ENCODE results near the gene MINPP1. TPM values are rescaled to one million over a fixed set of nuclear protein-coding genes. Genes with fewer than 3 reads are reported as not detected.
"Not testable (repeated sequence)": the region's sequence is repeated elsewhere in the genome, so short reads cannot be mapped to it uniquely, and the experiment has no call there.

MINPP1 gene, protein sequence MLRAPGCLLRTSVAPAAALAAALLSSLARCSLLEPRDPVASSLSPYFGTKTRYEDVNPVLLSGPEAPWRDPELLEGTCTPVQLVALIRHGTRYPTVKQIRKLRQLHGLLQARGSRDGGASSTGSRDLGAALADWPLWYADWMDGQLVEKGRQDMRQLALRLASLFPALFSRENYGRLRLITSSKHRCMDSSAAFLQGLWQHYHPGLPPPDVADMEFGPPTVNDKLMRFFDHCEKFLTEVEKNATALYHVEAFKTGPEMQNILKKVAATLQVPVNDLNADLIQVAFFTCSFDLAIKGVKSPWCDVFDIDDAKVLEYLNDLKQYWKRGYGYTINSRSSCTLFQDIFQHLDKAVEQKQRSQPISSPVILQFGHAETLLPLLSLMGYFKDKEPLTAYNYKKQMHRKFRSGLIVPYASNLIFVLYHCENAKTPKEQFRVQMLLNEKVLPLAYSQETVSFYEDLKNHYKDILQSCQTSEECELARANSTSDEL
- 10 to 100 TPM; 40.4 to 50.2 (median 45.2) TPM for polyA plus RNA-seq (ENCODE audit: insufficient read length in 4 of 4)

DNA sequence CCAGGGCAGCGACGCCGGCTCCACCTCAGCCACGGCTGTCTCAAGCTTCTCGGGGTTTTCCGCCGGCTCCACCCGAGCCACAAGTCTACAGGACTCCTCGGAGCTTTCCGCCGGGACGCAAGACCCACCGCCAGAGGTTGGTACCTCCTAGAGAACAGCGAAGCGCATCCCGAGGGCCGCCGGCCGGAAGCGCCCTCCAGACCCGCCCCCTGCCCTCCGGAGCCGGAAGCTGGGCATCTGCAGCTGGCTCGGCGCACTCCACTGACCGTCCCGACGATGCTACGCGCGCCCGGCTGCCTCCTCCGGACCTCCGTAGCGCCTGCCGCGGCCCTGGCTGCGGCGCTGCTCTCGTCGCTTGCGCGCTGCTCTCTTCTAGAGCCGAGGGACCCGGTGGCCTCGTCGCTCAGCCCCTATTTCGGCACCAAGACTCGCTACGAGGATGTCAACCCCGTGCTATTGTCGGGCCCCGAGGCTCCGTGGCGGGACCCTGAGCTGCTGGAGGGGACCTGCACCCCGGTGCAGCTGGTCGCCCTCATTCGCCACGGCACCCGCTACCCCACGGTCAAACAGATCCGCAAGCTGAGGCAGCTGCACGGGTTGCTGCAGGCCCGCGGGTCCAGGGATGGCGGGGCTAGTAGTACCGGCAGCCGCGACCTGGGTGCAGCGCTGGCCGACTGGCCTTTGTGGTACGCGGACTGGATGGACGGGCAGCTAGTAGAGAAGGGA is at the start of gene MINPP1:
Gene MINPP1, plus strand, starts transcription at position 254 of the 726 bp plus-strand sequence. Its CDS starts 23 bp downstream, at position 277.
- DNase-seq (ENCODE audit: low read depth in 4 of 4, low spot score in 3 of 4) = peak; percentile 57 to 75 (median 66)

DNA sequence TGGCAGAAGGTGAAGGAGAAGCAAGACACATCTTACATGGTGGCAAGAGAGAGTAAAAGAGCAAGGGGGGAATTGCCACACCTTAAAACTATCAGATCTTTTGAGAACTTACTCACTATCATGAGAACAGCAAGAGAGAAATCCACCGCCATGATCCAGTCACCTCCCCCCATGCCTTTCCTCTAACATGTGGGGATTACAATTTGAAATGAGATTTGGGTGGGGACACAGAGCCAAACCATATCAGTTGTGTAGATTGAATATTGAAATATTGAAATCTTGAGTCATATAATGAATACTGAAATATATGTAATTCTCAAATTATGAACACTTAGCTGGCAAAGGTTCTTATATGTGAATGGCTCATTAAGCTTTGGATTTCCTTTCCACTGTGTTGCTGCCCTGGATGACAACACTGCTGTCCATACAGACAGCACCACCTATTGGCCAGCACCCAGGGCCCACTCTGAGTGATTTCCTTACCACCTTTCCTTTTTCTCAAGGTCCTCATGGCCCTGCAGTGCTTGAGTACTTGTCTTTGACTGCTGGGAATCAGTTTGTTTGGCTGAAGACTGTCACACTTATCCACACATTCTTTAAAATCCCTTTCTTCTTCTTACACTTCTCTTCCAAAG is 48.0 kb upstream of the MINPP1 start:
- DNase-seq (ENCODE audit: low read depth in 4 of 4, low spot score in 3 of 4) = not testable (repeated sequence)

DNA sequence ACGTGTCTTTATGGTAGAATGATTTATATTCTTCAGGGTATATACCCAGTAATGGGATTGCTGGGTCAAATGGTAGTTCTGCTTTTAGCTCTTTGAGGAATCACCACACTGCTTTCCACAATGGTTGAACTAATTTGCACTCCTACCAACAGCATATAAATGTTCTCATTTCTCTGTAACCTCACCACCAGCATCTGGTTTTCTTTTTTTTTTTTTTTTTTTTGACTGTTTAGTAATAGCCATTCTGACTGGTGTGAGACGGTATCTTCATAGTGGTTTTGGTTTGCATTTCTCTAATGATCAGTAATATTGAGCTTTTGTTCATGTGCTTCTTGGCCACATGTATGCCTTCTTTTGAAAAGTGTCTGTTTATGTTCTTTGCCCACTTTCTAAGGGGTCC is 42.9 kb upstream of the MINPP1 start:
- not testable (repeated sequence) for DNase-seq (ENCODE audit: low read depth in 4 of 4, low spot score in 3 of 4)

DNA sequence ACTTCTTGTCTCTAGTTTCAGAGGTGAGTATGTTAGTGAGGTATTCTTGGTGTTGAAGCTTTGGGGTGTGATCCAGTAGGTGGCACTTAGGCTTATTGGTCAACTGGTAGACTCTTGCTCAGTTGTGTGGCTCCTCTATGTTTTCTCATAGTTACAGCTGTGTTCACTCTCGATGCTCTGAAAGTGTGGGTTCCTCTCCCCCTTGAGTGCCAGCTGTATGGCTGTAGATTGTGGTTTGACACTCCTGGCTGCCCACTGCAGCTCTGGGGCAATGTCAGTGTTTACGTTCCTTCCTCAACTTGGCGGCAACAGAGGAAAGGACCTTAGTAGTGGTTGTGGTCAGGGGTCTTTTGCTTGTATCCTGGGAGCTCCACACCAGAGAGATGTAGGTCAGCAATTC is 37.8 kb upstream of the MINPP1 start:
- DNase-seq (ENCODE audit: low read depth in 4 of 4, low spot score in 3 of 4) = not testable (repeated sequence)

DNA sequence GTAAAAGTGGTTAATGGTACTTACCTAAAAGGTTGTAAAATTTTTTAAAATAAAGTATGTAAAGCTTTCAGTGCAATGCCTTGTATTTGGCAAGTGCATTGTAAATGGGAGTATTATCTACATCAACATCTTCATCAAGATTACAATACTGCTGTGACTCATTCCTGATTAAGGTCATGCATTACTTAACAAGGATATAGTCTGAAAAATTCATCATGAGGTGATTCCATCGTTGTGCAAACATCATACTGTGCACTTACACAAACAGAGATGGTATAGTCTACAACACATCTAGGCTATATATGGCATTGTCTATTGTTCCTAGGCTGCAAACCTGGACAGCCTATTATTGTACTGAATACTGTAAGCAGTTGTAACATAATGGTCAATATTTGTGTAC is 16.0 kb upstream of the MINPP1 start:
- DNase-seq (ENCODE audit: low read depth in 4 of 4, low spot score in 3 of 4) = not testable (repeated sequence)

DNA sequence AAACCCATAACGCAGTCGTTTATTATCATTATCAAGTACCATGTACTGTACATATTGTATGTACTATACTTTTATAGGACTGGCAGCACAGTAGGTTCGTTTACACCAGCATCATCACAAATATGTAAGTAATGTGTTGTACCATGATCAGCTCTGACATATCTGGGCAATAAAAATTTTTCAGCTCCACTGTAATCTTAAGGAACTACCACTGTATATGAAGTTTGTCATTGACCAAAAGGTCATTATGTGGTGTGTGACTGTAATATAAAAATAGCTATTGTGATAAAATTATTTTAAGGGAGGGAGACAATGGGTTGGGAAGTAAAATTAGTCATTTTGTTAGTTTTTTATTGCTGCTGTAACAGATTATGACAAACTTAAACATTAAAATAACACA is 14.4 kb upstream of the MINPP1 start:
- not testable (repeated sequence) for DNase-seq (ENCODE audit: low read depth in 4 of 4, low spot score in 3 of 4)

DNA sequence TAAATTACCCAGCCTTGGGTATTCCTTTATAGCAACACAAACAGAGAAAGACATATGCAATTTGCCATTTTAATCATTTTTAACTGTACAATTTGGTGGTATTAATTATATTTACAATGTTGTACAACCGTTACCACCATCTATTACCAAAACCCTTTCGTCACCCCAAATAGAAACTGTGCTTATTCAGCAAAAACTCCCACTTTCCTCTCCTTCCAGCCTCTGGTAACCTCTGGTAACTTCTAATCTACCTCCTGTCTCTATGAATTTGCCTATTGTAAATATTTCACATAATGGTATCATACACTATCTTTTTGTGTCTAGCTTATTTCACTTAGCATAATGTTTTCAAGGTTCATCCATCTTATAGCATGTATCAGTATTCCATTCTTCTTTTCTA is 12.2 kb upstream of the MINPP1 start:
- DNase-seq (ENCODE audit: low read depth in 4 of 4, low spot score in 3 of 4) = not testable (repeated sequence)

DNA sequence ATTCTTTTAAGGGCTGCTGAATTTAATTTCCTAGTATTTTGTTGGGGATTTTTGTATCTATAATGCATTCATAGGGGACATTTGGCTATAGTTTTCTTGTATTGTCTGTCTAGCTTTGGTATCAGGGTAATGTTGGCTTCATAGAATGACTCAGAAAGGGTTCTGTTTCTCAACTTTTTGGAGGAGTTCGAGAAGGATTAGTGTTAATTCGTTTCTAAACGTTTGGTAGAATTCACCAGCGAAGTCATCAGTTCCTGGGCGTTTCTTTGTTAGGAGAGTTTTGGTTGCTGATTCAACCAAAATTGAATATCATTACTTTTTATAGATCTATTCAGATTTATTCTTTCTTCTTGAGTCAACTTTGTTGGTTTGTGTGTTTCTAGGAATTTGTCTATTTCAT is 9.2 kb upstream of the MINPP1 start:
- not testable (repeated sequence) for DNase-seq (ENCODE audit: low read depth in 4 of 4, low spot score in 3 of 4)

DNA sequence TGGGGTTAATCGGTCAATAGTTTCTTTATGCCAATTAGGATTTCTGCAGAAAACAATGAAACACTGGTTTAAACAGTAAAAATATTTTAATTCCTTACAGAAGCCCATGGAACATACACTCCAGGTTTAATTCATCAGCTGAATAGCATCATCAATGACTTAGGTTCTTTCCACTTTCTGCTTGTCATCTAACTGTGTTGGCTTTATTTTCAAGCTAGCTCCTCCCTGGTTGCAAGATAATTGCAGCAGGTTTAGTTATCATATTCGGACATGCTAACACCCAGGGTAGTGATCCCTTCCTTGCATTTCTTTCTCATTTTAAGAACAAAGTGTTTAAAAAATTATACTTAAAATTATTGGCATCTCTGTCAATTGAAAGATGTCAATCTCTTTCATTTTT is 7.3 kb upstream of the MINPP1 start:
- not testable (repeated sequence) for DNase-seq (ENCODE audit: low read depth in 4 of 4, low spot score in 3 of 4)

DNA sequence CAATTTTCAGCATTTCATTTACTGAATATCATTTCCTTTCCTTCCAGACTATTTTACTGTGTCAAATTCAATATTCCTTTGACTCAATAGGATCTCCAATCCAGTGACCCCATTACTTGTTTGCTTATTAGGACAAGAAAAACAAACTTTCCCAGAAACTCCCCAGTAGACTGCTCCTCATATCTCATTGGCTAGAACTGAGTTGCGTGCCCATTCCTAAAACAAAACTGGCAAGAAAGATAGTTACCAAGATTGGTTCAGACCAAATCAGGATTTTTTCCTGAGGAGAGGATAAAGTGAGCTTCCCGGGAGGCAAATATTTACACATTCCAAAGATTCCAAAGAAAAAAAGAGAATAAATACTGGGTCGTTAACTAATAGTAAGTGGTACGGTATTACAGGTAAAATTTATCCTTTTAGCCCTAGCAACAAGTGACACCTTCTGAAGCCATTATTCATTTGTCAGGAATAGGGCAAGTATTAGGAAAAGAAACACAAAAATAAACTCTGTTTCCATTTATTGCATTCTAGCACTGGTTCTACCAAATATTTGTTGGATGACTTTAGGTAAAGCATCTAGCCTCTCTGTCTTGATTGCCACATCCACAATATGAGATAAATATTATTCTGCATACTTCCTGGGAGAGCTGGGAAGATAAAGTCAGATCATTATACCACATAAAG is 6.4 kb upstream of the MINPP1 start:
- DNase-seq (ENCODE audit: low read depth in 4 of 4, low spot score in 3 of 4) = not testable (repeated sequence)

DNA sequence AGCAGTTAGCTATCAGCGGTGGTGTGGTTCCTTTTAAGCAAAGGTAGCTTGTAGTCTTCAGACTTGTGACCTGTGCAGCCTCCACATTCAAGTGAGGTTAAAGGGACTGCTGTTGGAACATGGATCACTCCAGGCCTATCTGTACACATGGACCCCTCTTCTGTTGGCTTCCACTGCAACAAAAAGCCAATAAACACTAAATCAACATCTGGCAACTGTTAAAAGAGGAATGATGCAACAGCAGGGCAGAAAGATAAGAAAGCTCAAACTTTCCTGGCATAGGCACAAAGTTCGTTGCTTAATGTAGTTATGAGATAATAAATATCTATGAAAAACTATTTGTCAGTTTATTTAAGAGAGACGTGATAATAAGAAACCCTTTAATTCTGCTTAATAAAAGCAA is 4.0 kb upstream of the MINPP1 start:
- no peak for DNase-seq (ENCODE audit: low read depth in 4 of 4, low spot score in 3 of 4)

DNA sequence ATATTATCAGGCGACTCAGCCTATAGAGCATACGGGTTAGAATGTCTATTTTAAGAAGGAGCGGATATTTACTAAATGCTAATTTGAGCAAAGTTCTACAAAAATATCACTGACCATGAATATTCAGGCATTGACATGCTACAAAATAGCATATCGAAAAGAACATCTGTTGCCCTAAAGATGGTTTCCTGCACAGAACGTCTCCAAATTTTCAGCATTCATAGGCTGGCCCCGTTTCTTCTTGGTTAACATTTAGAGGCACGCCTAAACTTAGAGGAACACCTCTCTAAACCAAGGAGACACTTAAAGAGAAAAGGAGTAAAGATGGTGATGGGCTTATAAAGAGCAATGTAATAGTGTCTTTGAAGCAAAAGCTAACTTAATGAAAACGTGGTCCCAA is 1.3 kb upstream of the MINPP1 start:
- DNase-seq (ENCODE audit: low read depth in 4 of 4, low spot score in 3 of 4) = no peak

DNA sequence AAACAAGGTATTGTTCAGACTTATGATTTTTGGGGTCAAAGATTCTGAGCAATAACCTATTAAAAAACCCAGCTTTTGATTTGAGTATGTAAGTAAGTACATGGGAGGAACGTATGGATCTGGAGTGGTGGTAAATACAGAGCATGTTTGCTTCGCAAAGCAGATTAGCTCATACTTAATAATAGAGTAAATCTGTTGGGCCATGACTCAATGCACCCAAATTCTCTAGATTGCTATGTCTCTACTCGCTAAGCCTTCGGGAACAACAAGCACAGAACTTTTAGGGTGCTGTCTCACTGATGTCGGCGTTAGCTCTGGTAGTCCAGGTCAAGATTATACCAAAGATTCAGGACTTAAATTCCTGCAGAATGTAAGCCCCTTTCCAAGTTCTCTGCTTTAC is 807 bp upstream of the MINPP1 start:
- peak in 2 of 4 donors; percentile 2 to 3 for DNase-seq (ENCODE audit: low read depth in 4 of 4, low spot score in 3 of 4)

DNA sequence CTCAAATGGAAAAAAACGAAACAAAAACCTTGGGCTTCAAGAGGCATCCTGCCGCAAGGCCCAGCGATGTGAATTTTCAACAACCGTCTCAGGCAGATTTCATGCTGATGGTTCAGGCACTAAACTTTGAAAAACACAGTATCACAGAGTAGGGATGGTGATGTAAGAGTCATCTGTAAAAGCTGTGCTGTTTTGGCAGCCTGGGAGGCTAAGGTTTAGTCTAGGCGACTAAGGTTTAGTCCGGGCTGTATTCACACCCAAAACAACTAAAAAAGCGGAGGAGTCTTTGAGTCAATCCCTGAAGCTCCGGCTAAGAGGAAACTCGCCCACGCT is 420 bp upstream of the MINPP1 start:
- DNase-seq (ENCODE audit: low read depth in 4 of 4, low spot score in 3 of 4) = peak in 1 of 4 donors; percentile 12

DNA sequence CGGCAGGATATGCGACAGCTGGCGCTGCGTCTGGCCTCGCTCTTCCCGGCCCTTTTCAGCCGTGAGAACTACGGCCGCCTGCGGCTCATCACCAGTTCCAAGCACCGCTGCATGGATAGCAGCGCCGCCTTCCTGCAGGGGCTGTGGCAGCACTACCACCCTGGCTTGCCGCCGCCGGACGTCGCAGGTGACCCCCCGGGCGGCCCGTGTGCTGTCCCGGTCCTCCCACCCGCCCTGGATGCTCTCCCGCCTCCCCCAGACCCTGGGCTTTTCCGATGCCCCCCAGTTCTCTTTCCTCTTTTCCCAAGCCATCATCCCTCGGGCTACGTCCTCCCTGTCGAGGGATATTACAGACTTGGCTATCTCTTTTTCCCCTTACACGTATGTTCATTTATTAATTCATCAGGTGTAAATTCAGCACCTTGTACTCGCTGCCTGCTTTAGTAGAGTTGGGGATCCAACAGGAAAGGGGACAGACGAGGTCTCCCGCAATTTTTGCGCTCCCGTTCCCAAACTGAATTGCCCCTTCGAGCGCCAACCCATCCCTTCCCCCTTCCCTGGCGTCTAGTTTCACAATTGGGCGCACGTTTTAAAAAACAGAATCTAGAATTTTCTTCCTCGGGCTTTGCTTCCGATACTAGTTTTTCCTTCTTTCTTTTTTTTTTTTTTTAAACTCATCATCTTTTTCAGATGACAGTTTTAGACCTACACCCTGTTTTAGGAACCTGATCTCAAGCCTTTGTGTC is 846 bp downstream of the MINPP1 start:
- DNase-seq (ENCODE audit: low read depth in 4 of 4, low spot score in 3 of 4) = peak in 3 of 4 donors; percentile 20 to 32 (median 29)

DNA sequence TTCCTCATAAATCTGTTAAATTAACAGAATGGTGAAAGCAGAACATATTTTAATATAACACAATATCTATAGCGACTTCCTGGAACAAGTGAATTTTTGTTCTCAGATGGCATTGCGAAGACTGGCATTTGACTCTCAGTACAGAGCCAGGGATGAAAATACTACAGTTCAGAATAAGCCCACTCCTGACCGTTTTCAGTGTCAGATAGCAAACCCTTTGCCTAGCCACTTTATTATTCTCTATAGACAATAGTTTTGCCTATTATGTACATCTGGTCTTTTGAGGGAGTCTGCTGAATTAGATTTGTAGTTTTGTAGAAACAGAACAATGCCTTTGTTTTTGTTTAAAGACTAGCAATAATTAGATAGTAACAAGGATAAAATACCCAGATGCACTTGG is 2.3 kb downstream of the MINPP1 start:
- no peak for DNase-seq (ENCODE audit: low read depth in 4 of 4, low spot score in 3 of 4)

DNA sequence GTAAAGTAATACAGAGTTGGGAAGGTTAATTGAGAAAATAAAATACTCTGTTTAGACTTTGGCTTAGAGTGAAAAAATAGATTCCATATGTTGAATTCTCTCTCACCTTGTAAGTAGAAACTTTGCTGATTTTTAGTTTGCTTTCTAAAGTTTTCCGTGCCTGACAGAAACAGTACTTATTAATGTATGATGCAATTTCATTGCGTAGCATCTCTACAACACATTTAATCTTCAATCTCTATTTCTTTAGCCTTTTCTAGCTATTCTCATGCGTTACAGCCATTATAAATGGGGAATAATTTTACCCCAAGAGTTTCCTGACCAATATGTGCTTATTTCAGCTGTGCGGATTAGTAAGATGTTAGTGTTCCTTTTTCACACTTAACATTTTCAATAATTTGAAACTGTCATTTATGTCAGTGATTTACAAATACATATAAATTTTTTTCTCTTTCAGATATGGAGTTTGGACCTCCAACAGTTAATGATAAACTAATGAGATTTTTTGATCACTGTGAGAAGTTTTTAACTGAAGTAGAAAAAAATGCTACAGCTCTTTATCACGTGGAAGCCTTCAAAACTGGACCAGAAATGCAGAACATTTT is 3.3 kb downstream of the MINPP1 start:
- DNase-seq (ENCODE audit: low read depth in 4 of 4, low spot score in 3 of 4) = no peak

DNA sequence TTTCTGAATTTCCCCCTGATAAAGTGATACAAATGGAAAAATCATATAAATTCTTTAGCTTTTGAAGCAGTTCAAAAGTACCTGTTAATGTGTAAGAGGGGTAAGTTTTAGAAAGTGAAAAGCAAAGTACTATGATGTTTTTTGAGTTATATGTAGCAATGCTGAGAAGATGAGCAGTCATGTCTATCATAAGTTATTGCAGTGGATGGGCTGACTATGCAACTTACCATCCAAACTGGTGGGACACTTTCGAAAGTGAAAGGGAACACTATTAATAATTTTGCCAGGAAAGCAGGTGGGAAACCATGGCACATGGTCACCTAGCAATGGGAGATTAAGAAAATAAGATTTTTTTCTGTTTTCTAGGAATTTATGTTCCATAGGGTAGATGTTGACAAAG is 4.1 kb downstream of the MINPP1 start:
- DNase-seq (ENCODE audit: low read depth in 4 of 4, low spot score in 3 of 4) = no peak

DNA sequence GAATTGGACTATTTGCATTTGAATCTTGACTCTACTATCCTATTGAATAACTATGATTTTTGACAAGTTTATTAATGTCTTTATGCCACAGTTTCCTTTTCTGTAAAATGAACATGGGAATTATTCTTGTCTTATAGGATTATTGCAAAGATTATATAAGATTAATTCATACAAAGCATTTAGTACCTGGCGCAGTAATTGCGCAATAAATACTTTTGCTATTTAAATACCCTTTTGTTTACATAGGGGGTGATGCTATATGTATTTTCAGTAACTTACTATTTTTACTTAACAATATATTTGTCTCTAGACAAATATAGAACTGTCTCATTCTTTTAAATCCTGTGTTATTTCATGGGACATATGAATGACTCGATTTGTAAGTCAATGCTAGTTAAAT is 5.3 kb downstream of the MINPP1 start:
- no peak for DNase-seq (ENCODE audit: low read depth in 4 of 4, low spot score in 3 of 4)

DNA sequence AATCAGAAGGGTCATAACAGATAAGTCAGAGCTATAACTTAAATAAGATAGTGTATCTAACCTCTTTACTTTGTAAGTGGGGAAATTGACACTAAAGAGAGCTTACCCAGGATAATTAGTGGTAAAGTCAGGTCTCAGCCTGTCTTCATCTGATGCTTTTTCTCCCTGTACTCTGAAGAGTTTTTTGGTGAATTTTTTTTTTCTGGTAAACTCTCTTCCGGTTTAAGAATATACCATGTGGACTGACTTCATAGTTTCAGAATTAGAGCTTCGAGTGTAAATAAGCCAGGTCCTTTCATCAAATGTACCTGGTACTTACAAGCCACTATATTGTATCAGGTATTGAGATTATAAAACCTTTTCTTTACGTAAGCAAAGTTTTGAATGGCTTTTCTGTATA is 6.8 kb downstream of the MINPP1 start:
- no peak for DNase-seq (ENCODE audit: low read depth in 4 of 4, low spot score in 3 of 4)

Measured in right renal pelvis (tissue), 4 donors.